ENCODE data around the gene IL31RA. TPM values are rescaled to one million over a fixed set of nuclear protein-coding genes. Genes with fewer than 3 reads are reported as not detected.

The IL31RA gene
- total RNA-seq, 1 experiment from 2014 or later, result not detected

- Mint-ChIP-seq H3K4me1 (no peaks in the 10 kb centered on the region), H3K27ac (no peak overlapping the region), H3K36me3 (no peaks in the 10 kb centered on the region), H3K9me3 (peaks cover 10% of the 10 kb centered on the region), H3K4me3 (no peak overlapping the region), H3K27me3 (ENCODE audit: low read depth) (no peaks in the 10 kb centered on the region; the same call in 1 of the 2 replicates)
- ChIA-PET POLR2A (no interaction called here), CTCF (no interaction called here)
- TF ChIP-seq ZNF396 (CRISPR knock-in tag; IDR thresholded peaks at IDR 0.05; ENCODE audit: borderline replicate concordance), result no peak
- TF ChIP-seq NFYB (CRISPR knock-in tag; conservative IDR thresholded peaks at IDR 0.05; ENCODE audit: low read depth), result no peak
- TF ChIP-seq CBFB (CRISPR knock-in tag; IDR thresholded peaks at IDR 0.05; ENCODE audit: low read depth), result no peak
- TF ChIP-seq JUN (CRISPR knock-in tag; IDR thresholded peaks at IDR 0.05), result no peak
- TF ChIP-seq ZSCAN18 (CRISPR knock-in tag; IDR thresholded peaks at IDR 0.05), result no peak
- TF ChIP-seq MAX (CRISPR knock-in tag; IDR thresholded peaks at IDR 0.05), result no peak
- TF ChIP-seq IRF2 (CRISPR knock-in tag; IDR thresholded peaks at IDR 0.05; ENCODE audit: borderline replicate concordance, low read depth), result no peak
- TF ChIP-seq EMX1 (CRISPR knock-in tag; IDR thresholded peaks at IDR 0.05), result no peak
- TF ChIP-seq AFF4 (CRISPR knock-in tag; IDR thresholded peaks at IDR 0.05; ENCODE audit: borderline replicate concordance), result no peak
- no peak for TF ChIP-seq AR (CRISPR knock-in tag; IDR thresholded peaks at IDR 0.05)
- TF ChIP-seq CREB1 (CRISPR knock-in tag; IDR thresholded peaks at IDR 0.05), result no peak
- no peak for TF ChIP-seq ZNF512 (CRISPR knock-in tag; IDR thresholded peaks at IDR 0.05; ENCODE audit: borderline replicate concordance)
- no peak for TF ChIP-seq FOXK1 (CRISPR knock-in tag; IDR thresholded peaks at IDR 0.05)
- no peak for TF ChIP-seq ERG (CRISPR knock-in tag; IDR thresholded peaks at IDR 0.05)
- TF ChIP-seq ZNF121 (CRISPR knock-in tag; IDR thresholded peaks at IDR 0.05), result no peak
- no peak for TF ChIP-seq PRDM15 (CRISPR knock-in tag; IDR thresholded peaks at IDR 0.05)
- TF ChIP-seq ZNF138 (CRISPR knock-in tag; conservative IDR thresholded peaks at IDR 0.05), result no peak
- TF ChIP-seq NR3C1 (CRISPR knock-in tag; conservative IDR thresholded peaks at IDR 0.05; ENCODE audit: low read depth), result no peak
- no peak for TF ChIP-seq MXD4 (CRISPR knock-in tag; IDR thresholded peaks at IDR 0.05; ENCODE audit: borderline replicate concordance)
- TF ChIP-seq E2F4 (CRISPR knock-in tag; IDR thresholded peaks at IDR 0.05; ENCODE audit: borderline replicate concordance, low read depth), result no peak
- no peak for ATAC-seq
- no peak for DNase-seq (ENCODE audit: low spot score)
Observed at GRCh38 chr5:55896663-55897062, 45.5 kb downstream of the IL31RA start.

All from WTC11 (cell line).